OCI-LY1 (cell line): ENCODE data around the gene IL15.

Experiments used
- CTCF ChIP-seq: fragments of 200-600 bp; sonication (generic), shearing (Covaris generic); IDR thresholded peaks from 2 replicates; pipeline ENCODE4 v1.5.1; 2017; ENCODE audit warnings: mild to moderate bottlenecking, antibody characterized with exemption, low read length, moderate library complexity, mixed read lengths
- EZH2 ChIP-seq: fragments of 200-600 bp; sonication (generic), shearing (Covaris generic); IDR thresholded peaks from 2 replicates; pipeline ENCODE4 v1.8.0; 2017; ENCODE audit warnings: borderline replicate concordance, mixed run types, mild to moderate bottlenecking, antibody characterized with exemption, low read length, moderate library complexity, mixed read lengths

- TF ChIP-seq CTCF (no peak), EZH2 (no peak)
These were observed 76.8 kb downstream of the IL15 start for GRCh38 chr4:141713185-141713584.
